K562 (cell line): Measurements from ENCODE around the gene PBX2. TPM values are rescaled to one million over a fixed set of nuclear protein-coding genes. Genes with fewer than 3 reads are reported as not detected.

ENCODE experiments used
- CAMTA2 ChIP-seq: fragments of 250-450 bp; sonication (Bioruptor Pico); conservative IDR thresholded peaks from 2 replicates; pipeline ENCODE4 v1.5.1; 2022
- FOXK2 ChIP-seq, 2 experiments: fragments of 450-650 bp; IDR thresholded peaks in 1 of 2; conservative IDR thresholded peaks in 1 of 2; 2 replicates each; pipeline ENCODE4 v1.6.1; 2016; ENCODE audit warnings: low read depth in 2 of 2, mild to moderate bottlenecking in 1 of 2
- FOXP1 ChIP-seq: sonication (generic); formaldehyde crosslinking; IDR thresholded peaks from 2 replicates; pipeline ENCODE4 v1.8.0; 2022; ENCODE audit warnings: mild to moderate bottlenecking, missing genetic modification reagents
- GATAD2B ChIP-seq: fragments of 450-650 bp; IDR thresholded peaks from 2 replicates; pipeline ENCODE4 v1.6.1; 2017; ENCODE audit warnings: mild to moderate bottlenecking, borderline replicate concordance
- MYC ChIP-seq, 2 experiments: fragments of 250-450 bp in 1 of 2; sonication (Bioruptor Pico) in 1 of 2; IDR thresholded peaks; 2 replicates each; pipeline versions ENCODE4 v1.5.1 to v1.6.1; 2012 to 2021; ENCODE audit warnings: low read depth in 2 of 2, borderline replicate concordance in 1 of 2, improper control_type of control experiment in 1 of 2, low read length in 1 of 2, mild to moderate bottlenecking in 1 of 2, moderate library complexity in 1 of 2
- NELFE ChIP-seq: IDR thresholded peaks from 2 replicates; pipeline ENCODE4 v1.6.1; 2011; ENCODE audit warnings: mild to moderate bottlenecking; ENCODE audit not compliant: insufficient read depth, insufficient read length
- NRF1 ChIP-seq, 2 experiments: fragments of 450-650 bp; IDR thresholded peaks in 1 of 2; conservative IDR thresholded peaks in 1 of 2; 2 replicates each; pipeline ENCODE4 v1.6.1; 2014; ENCODE audit warnings: mild to moderate bottlenecking in 2 of 2
- ZC3H4 ChIP-seq: sonication (generic); formaldehyde crosslinking; IDR thresholded peaks from 2 replicates; pipeline ENCODE4 v1.9.0; 2021; ENCODE audit warnings: missing genetic modification reagents, borderline replicate concordance
- polyA plus RNA-seq, 8 experiments: library from polyadenylated mRNA; depleted of rRNA in 4 of 8; stranded (reverse) in 5 of 8; unstranded in 3 of 8; fragments of >200 nt; fragmentation: Nextera tagmentation in 2 of 8; fragmentation: Illumina TruSeq in 1 of 8; extraction: Ambion mirVana in 2 of 8; extraction: Trizol in 1 of 8; gene quantifications; 2 replicates each; pipeline versions ENCODE4 v1.2.1 to v1.2.3, GENCODE V29; 2011 to 2014; ENCODE audit warnings: inconsistent platforms in 1 of 8, missing spikeins in 1 of 8
- total RNA-seq, 7 experiments: library from RNA; depleted of rRNA in 6 of 7; stranded (reverse); fragments of >200 nt in 6 of 7; fragmentation: Illumina TruSeq in 2 of 7; extraction: Trizol in 2 of 7; gene quantifications; 2 replicates each; pipeline versions ENCODE4 v1.2.1 to v1.2.3, GENCODE V29; 2011 to 2021; ENCODE audit warnings: low replicate concordance in 1 of 7
- TF ChIP-seq, protein P1 (sequence below): sonication (generic); formaldehyde crosslinking; IDR thresholded peaks from 2 replicates; pipeline ENCODE4 v1.8.0; 2022; ENCODE audit warnings: mild to moderate bottlenecking, missing genetic modification reagents
- TF ChIP-seq, protein P2 (sequence below), 2 experiments: fragments of 450-650 bp in 1 of 2; IDR thresholded peaks; 2 replicates each; pipeline ENCODE4 v1.6.1; 2011 to 2017; ENCODE audit warnings: low read depth in 2 of 2, antibody characterized with exemption in 1 of 2, borderline replicate concordance in 1 of 2, low read length in 1 of 2, mild to moderate bottlenecking in 1 of 2, mixed read lengths in 1 of 2; ENCODE audit not compliant: control insufficient read depth in 1 of 2

The PBX2 gene
- total and polyA plus RNA-seq, 9 of the 15 experiments (the other 6 are each of a cell fraction or from before 2014, with no cell fraction given): 1.9 to 134 (median 62.5) TPM

DNA sequence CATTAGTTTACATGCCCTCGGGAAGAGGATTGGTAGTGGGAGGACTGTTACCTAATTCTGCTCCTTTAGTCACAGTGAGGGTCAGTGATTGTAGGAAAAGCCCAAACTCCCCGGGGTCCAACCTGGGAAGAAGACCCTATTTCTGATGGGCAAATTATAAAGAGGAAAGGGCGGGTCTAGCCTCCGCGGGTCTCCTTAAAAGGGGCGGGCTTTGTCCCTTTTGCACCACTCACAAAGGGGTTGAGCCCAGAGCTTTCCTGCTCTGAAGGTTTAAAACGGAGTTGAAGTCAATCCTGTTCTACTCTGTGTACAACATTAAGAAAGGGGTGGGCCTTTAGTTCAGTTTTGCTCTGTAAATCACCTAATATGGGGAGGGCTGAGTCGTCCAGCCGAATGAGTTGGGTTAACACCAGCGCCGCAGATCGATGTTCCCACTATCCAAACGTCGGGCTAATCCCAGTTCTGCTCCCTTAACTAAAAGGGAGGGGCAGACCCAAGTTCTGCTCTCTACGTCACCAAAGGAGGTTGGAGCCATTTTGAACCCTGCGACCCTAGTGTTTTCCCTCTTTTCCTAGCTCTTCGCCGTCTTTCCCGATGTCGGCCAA is 12.7 kb downstream of the PBX2 start (continued):
- TF ChIP-seq, protein P1, sequence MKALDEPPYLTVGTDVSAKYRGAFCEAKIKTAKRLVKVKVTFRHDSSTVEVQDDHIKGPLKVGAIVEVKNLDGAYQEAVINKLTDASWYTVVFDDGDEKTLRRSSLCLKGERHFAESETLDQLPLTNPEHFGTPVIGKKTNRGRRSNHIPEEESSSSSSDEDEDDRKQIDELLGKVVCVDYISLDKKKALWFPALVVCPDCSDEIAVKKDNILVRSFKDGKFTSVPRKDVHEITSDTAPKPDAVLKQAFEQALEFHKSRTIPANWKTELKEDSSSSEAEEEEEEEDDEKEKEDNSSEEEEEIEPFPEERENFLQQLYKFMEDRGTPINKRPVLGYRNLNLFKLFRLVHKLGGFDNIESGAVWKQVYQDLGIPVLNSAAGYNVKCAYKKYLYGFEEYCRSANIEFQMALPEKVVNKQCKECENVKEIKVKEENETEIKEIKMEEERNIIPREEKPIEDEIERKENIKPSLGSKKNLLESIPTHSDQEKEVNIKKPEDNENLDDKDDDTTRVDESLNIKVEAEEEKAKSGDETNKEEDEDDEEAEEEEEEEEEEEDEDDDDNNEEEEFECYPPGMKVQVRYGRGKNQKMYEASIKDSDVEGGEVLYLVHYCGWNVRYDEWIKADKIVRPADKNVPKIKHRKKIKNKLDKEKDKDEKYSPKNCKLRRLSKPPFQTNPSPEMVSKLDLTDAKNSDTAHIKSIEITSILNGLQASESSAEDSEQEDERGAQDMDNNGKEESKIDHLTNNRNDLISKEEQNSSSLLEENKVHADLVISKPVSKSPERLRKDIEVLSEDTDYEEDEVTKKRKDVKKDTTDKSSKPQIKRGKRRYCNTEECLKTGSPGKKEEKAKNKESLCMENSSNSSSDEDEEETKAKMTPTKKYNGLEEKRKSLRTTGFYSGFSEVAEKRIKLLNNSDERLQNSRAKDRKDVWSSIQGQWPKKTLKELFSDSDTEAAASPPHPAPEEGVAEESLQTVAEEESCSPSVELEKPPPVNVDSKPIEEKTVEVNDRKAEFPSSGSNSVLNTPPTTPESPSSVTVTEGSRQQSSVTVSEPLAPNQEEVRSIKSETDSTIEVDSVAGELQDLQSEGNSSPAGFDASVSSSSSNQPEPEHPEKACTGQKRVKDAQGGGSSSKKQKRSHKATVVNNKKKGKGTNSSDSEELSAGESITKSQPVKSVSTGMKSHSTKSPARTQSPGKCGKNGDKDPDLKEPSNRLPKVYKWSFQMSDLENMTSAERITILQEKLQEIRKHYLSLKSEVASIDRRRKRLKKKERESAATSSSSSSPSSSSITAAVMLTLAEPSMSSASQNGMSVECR: no peak
- TF ChIP-seq NELFE: no peak
- TF ChIP-seq, protein P2, sequence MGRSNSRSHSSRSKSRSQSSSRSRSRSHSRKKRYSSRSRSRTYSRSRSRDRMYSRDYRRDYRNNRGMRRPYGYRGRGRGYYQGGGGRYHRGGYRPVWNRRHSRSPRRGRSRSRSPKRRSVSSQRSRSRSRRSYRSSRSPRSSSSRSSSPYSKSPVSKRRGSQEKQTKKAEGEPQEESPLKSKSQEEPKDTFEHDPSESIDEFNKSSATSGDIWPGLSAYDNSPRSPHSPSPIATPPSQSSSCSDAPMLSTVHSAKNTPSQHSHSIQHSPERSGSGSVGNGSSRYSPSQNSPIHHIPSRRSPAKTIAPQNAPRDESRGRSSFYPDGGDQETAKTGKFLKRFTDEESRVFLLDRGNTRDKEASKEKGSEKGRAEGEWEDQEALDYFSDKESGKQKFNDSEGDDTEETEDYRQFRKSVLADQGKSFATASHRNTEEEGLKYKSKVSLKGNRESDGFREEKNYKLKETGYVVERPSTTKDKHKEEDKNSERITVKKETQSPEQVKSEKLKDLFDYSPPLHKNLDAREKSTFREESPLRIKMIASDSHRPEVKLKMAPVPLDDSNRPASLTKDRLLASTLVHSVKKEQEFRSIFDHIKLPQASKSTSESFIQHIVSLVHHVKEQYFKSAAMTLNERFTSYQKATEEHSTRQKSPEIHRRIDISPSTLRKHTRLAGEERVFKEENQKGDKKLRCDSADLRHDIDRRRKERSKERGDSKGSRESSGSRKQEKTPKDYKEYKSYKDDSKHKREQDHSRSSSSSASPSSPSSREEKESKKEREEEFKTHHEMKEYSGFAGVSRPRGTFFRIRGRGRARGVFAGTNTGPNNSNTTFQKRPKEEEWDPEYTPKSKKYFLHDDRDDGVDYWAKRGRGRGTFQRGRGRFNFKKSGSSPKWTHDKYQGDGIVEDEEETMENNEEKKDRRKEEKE (IDR thresholded peaks at IDR 0.05; ENCODE audit: borderline replicate concordance in 1 of 2, control insufficient read depth in 1 of 2, low read depth in 2 of 2, low read length in 1 of 2): no peak
- 0 out of 2 replicates have a peak, but pooled peaks have one; percentile 42 for TF ChIP-seq FOXP1 (CRISPR knock-in tag)
- no peak for TF ChIP-seq ZC3H4
- no peak for TF ChIP-seq NRF1 (conservative IDR thresholded peaks at IDR 0.05 in 1 of 2, IDR thresholded peaks at IDR 0.05 in 1 of 2)
- no peak; the same call in 1 of the 2 replicates for TF ChIP-seq GATAD2B
- peak; percentile 4; the same call in 1 of the 2 replicates for TF ChIP-seq MYC (IDR thresholded peaks at IDR 0.05; ENCODE audit: low read depth, low read length)
- TF ChIP-seq MYC (CRISPR knock-in tag; IDR thresholded peaks at IDR 0.05; ENCODE audit: borderline replicate concordance, low read depth): peak; percentile 46; the same call in 1 of the 2 replicates
- TF ChIP-seq FOXK2 (conservative IDR thresholded peaks at IDR 0.05 in 1 of 2, IDR thresholded peaks at IDR 0.05 in 1 of 2; ENCODE audit: low read depth in 2 of 2): no peak
- no peak for TF ChIP-seq CAMTA2 (CRISPR knock-in tag)
